AG09309 (cell line): ENCODE data around the gene ADCY9.

Experiments used
- DNase-seq: peaks from one replicate; pipeline ENCODE4 v3.0.0-alpha.2; 2010; ENCODE audit warnings: low read depth
- H3K4me3 ChIP-seq: 2 replicates; pipeline ENCODE4 v1.5.1; 2011; ENCODE audit warnings: mild to moderate bottlenecking, low read depth, low read length, moderate library complexity; ENCODE audit not compliant: control insufficient read depth
- CTCF ChIP-seq: IDR thresholded peaks from 2 replicates; pipeline ENCODE4 v1.5.1; 2011; ENCODE audit warnings: mild to moderate bottlenecking, low read depth, low read length, inconsistent platforms; ENCODE audit not compliant: insufficient read depth, control insufficient read depth; ENCODE audit errors: missing control alignments

ADCY9 gene

GRCh38 chr16:4113358-4114256 is 2.6 kb downstream of the ADCY9 start:
- peak overlapping the region; percentile 1; the same call in 1 of the 2 replicates for H3K4me3 ChIP-seq
- no peak for TF ChIP-seq CTCF
- DNase-seq: no peak

GRCh38 chr16:4111748-4112696 is 4.2 kb downstream of the ADCY9 start:
- TF ChIP-seq CTCF: no peak
- no peak for DNase-seq
- H3K4me3 ChIP-seq: peak overlapping the region; percentile 53

- no peak for TF ChIP-seq CTCF
- no peak overlapping the region for H3K4me3 ChIP-seq
- no peak for DNase-seq
These were observed 5.6 kb downstream of the ADCY9 start for GRCh38 chr16:4110680-4111079.

- no peak overlapping the region for H3K4me3 ChIP-seq
- TF ChIP-seq CTCF: no peak
- DNase-seq: no peak
These were observed 6.2 kb downstream of the ADCY9 start for GRCh38 chr16:4110065-4110464.

- TF ChIP-seq CTCF: no peak
- DNase-seq: no peak
- no peak overlapping the region for H3K4me3 ChIP-seq
These were observed 6.9 kb downstream of the ADCY9 start for GRCh38 chr16:4109250-4109736.

GRCh38 chr16:4106516-4106915 is 9.7 kb downstream of the ADCY9 start:
- no peak for TF ChIP-seq CTCF

More at GRCh38 chr16:4106516-4106915, 9.7 kb downstream of the ADCY9 start:
- H3K4me3 ChIP-seq: no peak overlapping the region
- no peak for DNase-seq
